Measurements from ENCODE around the gene TRAK1.
"Not testable (repeated sequence)": the region's sequence is repeated elsewhere in the genome, so short reads cannot be mapped to it uniquely, and the experiment has no call there.

TRAK1 gene, protein sequence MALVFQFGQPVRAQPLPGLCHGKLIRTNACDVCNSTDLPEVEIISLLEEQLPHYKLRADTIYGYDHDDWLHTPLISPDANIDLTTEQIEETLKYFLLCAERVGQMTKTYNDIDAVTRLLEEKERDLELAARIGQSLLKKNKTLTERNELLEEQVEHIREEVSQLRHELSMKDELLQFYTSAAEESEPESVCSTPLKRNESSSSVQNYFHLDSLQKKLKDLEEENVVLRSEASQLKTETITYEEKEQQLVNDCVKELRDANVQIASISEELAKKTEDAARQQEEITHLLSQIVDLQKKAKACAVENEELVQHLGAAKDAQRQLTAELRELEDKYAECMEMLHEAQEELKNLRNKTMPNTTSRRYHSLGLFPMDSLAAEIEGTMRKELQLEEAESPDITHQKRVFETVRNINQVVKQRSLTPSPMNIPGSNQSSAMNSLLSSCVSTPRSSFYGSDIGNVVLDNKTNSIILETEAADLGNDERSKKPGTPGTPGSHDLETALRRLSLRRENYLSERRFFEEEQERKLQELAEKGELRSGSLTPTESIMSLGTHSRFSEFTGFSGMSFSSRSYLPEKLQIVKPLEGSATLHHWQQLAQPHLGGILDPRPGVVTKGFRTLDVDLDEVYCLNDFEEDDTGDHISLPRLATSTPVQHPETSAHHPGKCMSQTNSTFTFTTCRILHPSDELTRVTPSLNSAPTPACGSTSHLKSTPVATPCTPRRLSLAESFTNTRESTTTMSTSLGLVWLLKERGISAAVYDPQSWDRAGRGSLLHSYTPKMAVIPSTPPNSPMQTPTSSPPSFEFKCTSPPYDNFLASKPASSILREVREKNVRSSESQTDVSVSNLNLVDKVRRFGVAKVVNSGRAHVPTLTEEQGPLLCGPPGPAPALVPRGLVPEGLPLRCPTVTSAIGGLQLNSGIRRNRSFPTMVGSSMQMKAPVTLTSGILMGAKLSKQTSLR

GRCh38 chr3:42090973-42091731 lies at the start of gene TRAK1:
TRAK1 (plus strand) TSS chr3:42091357; CDS start chr3:42091470, 113 bp downstream.
- DNase-seq (ENCODE audit: low read depth in 3 of 3, low spot score in 1 of 3): no peak

GRCh38 chr3:42042747-42043098 lies 48.4 kb upstream of the TRAK1 start:
- DNase-seq (ENCODE audit: low read depth in 3 of 3, low spot score in 1 of 3): no peak

- DNase-seq (ENCODE audit: low read depth in 3 of 3, low spot score in 1 of 3): no peak
These were observed 47.9 kb upstream of the TRAK1 start for GRCh38 chr3:42043099-42043813.

GRCh38 chr3:42045708-42046243 lies 45.4 kb upstream of the TRAK1 start:
- no peak for DNase-seq (ENCODE audit: low read depth in 3 of 3, low spot score in 1 of 3)

DNA sequence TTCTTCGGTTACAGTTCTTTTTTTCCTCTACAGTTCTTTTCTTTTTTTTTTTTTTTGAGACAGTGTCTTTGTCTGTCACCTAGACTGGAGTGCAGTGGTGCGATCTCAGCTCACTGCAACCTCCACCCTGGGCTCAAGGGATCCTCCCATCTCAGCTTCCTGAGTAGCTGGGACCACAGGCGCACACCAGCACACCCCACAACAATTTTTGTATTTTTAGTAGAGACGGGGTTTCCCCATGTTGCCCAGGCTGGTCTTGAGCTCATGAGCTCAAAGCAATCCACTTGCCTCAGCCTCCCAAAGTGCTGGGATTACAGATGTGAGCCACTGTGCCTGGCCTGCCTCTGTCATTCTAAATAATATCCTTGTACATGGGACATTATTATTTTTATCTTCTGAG lies 42.6 kb upstream of the TRAK1 start:
- not testable (repeated sequence) for DNase-seq (ENCODE audit: low read depth in 3 of 3, low spot score in 1 of 3)

GRCh38 chr3:42050126-42050525 lies 41.0 kb upstream of the TRAK1 start:
- no peak for DNase-seq (ENCODE audit: low read depth in 3 of 3, low spot score in 1 of 3)

GRCh38 chr3:42051384-42052131 lies 39.6 kb upstream of the TRAK1 start:
- DNase-seq (ENCODE audit: low read depth in 3 of 3, low spot score in 1 of 3): no peak

GRCh38 chr3:42052132-42052483 lies 39.0 kb upstream of the TRAK1 start:
- DNase-seq (ENCODE audit: low read depth in 3 of 3, low spot score in 1 of 3): no peak

DNA sequence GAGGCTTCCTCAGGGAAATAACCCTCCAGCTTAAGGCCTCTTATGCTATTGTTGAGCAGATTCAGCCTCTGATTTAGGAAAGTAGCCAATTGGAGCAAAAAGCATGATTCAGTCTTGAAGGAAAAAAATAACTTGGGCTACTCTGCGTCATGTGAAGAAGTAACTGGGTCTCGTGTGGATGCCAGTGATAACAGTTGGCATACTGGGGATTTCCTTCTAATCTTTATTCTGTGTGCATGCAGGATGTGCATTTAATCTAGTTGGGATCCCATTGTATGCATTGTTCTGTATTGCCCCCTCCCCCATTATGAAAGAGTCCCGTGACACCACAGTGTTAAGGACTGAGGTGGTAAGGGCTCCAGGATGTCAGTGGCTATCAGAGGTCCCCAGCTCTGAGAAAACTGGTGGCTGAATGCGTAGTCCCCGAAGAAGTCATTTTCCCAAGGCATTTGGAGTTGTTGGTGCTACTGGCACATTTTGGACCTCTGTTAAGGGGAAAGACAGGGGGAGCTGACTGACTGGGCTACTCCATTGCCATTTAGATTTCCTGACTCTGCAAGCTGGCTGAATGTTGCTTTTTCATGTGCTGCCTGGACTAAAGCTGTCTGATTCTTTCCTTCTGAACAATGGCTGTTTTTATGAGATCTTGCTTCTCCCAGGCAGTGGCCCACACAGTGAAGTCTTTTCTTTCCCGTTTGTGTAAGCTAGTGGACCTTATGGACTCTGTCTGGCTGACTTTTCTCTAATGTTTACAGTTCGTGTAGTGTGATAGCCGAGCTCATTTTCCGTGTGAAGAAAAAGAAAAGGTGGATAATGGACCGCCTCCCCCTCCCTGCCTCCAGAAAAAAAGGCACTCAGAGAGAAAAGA lies 38.4 kb upstream of the TRAK1 start:
- no peak for DNase-seq (ENCODE audit: low read depth in 3 of 3, low spot score in 1 of 3)

DNA sequence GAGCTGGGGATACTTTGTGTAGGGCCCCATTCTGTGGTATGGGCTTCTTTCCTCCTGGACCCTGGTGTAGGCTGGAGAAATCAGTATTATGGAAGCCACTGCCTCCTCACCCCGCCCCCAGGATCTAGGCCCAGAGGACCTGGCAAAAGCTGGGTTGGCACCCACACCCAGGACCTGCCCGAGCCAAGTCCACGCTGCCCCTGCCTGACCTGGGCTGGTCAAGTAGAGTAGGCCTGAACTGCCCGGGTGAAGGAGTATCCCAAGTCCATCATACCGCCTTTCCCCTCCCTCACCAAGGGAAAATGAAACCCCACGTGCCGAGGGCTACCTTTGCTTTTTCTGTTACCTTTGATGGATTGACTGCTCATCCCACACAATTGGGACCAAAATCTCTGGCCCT lies 37.7 kb upstream of the TRAK1 start:
- no peak for DNase-seq (ENCODE audit: low read depth in 3 of 3, low spot score in 1 of 3)

GRCh38 chr3:42055291-42055690 lies 35.9 kb upstream of the TRAK1 start:
- no peak for DNase-seq (ENCODE audit: low read depth in 3 of 3, low spot score in 1 of 3)

GRCh38 chr3:42056840-42057239 lies 34.3 kb upstream of the TRAK1 start:
- DNase-seq (ENCODE audit: low read depth in 3 of 3, low spot score in 1 of 3): no peak

DNA sequence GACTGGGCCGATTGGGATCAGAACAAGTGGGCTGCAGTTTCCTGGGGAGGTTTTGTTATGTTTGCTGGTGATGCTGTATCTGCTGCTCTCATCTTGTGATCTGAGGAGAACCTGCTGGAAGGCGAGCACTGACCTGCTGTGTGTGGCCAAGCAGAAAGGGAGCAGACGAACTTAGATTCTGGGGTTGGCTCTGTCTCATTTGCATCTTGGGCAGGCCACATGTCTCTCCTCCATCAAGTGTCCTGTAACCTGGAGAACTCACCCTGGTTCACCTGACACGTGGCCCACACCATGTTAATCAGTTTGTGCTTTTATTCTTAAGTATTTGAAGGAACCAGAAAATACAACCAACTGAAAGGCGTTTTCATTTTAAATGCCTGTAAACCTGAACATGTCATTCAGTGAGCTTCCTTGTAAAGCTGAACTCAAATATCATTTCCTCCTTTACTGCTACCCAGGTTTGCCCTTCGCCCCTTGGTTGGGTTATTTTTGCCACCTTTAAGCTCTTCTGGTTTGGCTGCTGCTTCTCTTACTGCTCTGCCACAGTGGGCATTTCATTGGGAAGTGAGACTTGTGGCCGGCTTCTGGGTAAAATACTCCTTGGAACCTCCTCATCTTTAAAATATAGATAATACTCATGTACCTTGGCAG lies 33.5 kb upstream of the TRAK1 start:
- no peak for DNase-seq (ENCODE audit: low read depth in 3 of 3, low spot score in 1 of 3)

GRCh38 chr3:42061025-42061712 lies 30.0 kb upstream of the TRAK1 start:
- no peak for DNase-seq (ENCODE audit: low read depth in 3 of 3, low spot score in 1 of 3)

DNA sequence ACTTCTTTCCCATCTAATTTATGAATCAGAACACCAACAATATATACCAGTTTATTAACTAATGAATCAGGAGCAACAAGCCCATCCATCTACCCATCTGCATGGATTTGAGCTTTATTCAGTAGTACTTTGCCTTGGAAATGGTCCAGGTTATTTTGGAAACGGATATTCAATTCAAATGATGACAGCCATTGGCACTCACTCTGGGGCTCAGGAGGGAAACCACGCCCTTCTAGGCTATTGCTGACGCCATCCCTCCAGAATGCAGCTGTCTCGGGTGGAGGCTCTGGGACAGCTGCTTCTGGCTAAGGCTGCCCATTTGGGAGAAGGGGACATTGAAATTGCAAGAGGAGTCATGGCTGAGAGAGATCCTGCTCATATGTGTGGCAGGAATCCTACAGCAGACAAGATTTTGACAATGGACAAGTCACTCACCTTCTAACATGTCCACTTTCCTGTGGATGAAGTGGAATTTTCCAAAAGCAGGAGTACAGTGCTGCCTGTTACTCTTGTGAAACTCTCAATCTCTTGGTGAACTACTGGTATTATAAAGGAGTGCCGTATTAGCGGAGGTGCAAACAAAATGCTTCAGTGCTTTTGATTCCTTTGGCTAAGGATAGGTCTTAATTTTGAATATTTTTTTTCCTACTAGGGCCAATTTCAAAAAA lies 29.3 kb upstream of the TRAK1 start:
- no peak for DNase-seq (ENCODE audit: low read depth in 3 of 3, low spot score in 1 of 3)

DNA sequence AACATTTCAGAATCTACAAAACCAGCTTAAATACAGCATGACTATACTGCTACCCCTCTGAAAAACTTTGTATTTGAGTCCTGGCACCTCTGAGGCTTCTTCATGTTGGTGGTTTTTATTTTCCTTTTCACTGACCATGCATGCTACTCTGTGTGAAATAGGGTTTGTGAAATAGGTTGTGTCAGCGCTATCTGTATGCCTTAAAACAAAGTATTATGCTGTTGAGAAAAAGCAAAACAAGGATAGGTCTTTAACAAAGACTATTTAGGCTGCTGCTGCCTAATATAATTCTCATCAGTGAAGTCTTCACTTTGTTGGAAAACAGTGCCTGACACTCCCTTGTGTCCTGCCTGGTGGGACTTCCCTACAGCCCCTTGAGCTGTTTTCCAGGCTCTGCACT lies 28.7 kb upstream of the TRAK1 start:
- DNase-seq (ENCODE audit: low read depth in 3 of 3, low spot score in 1 of 3): no peak

DNA sequence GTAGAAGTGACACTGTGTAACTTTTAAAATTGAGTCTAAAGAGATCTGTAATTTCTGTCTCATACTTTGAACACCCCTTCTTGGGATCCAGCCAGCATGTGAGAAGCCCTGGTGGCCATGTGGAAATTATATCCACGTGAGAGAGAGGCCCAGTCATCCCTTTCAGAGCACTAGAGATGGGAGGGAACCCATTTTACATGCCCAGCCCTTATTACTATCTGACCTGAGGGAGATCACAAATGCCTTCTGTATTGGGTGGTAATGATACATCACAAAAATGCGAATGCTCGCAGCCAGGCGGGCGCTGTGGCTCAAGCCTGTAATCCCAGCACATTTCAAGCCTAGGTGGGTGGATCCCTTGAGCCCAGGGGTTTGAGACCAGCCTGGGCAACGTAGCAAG lies 27.3 kb upstream of the TRAK1 start:
- DNase-seq (ENCODE audit: low read depth in 3 of 3, low spot score in 1 of 3): no peak

All from stimulated activated CD4-positive, alpha-beta T cell treated with anti-CD3 and anti-CD28 coated beads, TNF-alpha, amount 100 ng/mL, for 1 hour (primary cell).